UCSD-AML1 (cell line): ENCODE results near the gene CPNE4.
"Not testable (repeated sequence)": the region's sequence is repeated elsewhere in the genome, so short reads cannot be mapped to it uniquely, and the experiment has no call there.

Experiments used
- DNase-seq: peaks from one replicate; lab custom pipeline; 2025; ENCODE audit not compliant: unreplicated experiment; lab: John Stamatoyannopoulos, UW

The CPNE4 gene

GRCh38 chr3:132034486-132035464 lies at the start of gene CPNE4:
TSS of gene CPNE4 (minus strand) at chr3:132035014.
- DNase-seq = peak; percentile 87

GRCh38 chr3:132083583-132084279 lies 48.9 kb upstream of the CPNE4 start:
- DNase-seq = no peak

GRCh38 chr3:132083159-132083558 lies 48.3 kb upstream of the CPNE4 start:
- DNase-seq = no peak

- no peak for DNase-seq
Observed at GRCh38 chr3:132079147-132079546, 44.3 kb upstream of the CPNE4 start.

- no peak for DNase-seq
Observed at GRCh38 chr3:132073771-132074170, 39.0 kb upstream of the CPNE4 start.

- DNase-seq = no peak
Observed at GRCh38 chr3:132071043-132071442, 36.2 kb upstream of the CPNE4 start.

GRCh38 chr3:132064114-132064513 lies 29.3 kb upstream of the CPNE4 start:
- DNase-seq = no peak

- DNase-seq = no peak
Observed at GRCh38 chr3:132062535-132062934, 27.7 kb upstream of the CPNE4 start.

GRCh38 chr3:132055872-132056271 lies 21.1 kb upstream of the CPNE4 start:
- DNase-seq = no peak

- DNase-seq = no peak
Observed at GRCh38 chr3:132047209-132047608, 12.4 kb upstream of the CPNE4 start.

GRCh38 chr3:132044874-132045273 lies 10.1 kb upstream of the CPNE4 start:
- DNase-seq = not testable (repeated sequence)

GRCh38 chr3:132042681-132043080 lies 7.9 kb upstream of the CPNE4 start:
- no peak for DNase-seq

- no peak for DNase-seq
Observed at GRCh38 chr3:132038198-132038825, 3.5 kb upstream of the CPNE4 start.

GRCh38 chr3:132037581-132037980 lies 2.8 kb upstream of the CPNE4 start:
- DNase-seq = no peak

GRCh38 chr3:132037056-132037455 lies 2.2 kb upstream of the CPNE4 start:
- DNase-seq = no peak

GRCh38 chr3:132034097-132034485 lies 723 bp downstream of the CPNE4 start:
- DNase-seq = no peak

- DNase-seq = no peak
Observed at GRCh38 chr3:132033471-132033870, 1.3 kb downstream of the CPNE4 start.

GRCh38 chr3:132032959-132033358 lies 1.9 kb downstream of the CPNE4 start:
- DNase-seq = no peak

- DNase-seq = peak; percentile 73
Observed at GRCh38 chr3:132029182-132029902, 5.5 kb downstream of the CPNE4 start.

GRCh38 chr3:132022914-132023313 lies 11.9 kb downstream of the CPNE4 start:
- DNase-seq = no peak

GRCh38 chr3:132020058-132020457 lies 14.8 kb downstream of the CPNE4 start:
- no peak for DNase-seq
